GM19324 (cell line): ENCODE data around the gene GRID2.

Experiments used
- ATAC-seq: cut with Tn5 transposase; IDR thresholded peaks from one replicate; pipeline ENCODE4 v1.9.1; 2021; ENCODE audit warnings: mild to moderate bottlenecking, moderate library complexity; ENCODE audit not compliant: unreplicated experiment, low FRiP score

The GRID2 gene

DNA sequence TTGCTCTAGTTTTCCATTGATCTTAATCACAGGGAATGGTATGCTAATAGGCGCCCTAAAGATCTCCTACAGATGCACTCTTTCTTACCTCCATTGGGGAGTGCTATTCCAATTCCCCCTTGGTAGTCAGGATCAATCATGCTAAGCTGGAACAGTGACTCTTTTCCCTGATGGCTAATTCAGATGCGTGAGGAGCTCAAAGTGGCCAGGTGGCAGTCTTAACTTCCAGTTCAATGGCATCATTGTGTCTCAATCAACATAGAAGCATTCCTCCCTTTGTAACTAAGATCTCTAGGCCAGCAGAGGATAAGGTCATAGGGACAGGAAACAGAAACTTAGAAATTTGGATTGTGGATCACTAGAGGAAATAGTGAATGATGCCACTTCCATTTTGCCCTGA, 216.8 kb downstream of the GRID2 start:
- ATAC-seq: no peak

GRCh38 chr4:92521941-92522340, 218.2 kb downstream of the GRID2 start:
- ATAC-seq: no peak

GRCh38 chr4:92522356-92522755, 218.6 kb downstream of the GRID2 start:
- no peak for ATAC-seq

DNA sequence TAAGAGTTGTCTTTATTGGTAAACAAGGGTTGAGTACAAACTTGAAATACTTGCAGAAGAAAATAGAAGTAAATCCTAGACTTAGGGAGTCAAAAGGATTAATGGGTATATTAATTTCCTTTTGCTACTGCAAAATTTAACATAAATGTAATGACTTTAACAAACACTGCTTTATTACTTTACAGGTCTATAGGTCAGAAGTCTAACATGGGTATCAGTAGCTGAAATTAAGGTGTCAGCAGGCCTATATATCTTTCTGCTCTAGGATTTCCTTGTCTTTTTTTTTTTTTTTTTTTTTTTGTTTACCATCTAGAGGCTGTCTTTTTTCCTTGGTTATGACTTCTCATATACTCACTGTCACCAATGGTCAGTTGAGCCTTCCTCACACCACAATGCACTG, 220.4 kb downstream of the GRID2 start:
- ATAC-seq: no peak

- ATAC-seq: no peak
These were observed 224.8 kb downstream of the GRID2 start for GRCh38 chr4:92528541-92528940.

GRCh38 chr4:92529510-92529909, 225.7 kb downstream of the GRID2 start:
- no peak for ATAC-seq

GRCh38 chr4:92535599-92535998, 231.8 kb downstream of the GRID2 start:
- ATAC-seq: no peak

- ATAC-seq: no peak
These were observed 247.8 kb downstream of the GRID2 start for GRCh38 chr4:92551616-92552015.

DNA sequence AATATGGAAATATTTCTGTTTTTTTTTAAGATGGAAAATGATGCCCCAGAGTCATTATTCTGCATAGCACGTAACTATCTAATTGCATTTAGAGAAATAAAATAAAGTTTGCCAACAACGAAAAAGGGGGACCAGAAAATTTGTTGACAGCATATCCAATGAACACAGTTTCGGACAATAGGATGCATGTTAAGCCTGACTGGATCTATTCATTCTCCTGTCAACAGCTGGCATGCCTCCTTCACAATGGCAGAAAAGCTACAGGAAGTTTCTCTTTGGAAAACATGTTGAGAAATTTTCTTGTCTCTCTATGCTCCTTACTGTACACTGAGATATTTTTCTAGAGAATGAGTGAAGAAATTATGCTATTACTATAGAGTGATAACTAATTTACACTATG, 262.5 kb downstream of the GRID2 start:
- ATAC-seq: no peak

GRCh38 chr4:92580816-92581215, 277.1 kb downstream of the GRID2 start:
- no peak for ATAC-seq

- no peak for ATAC-seq
These were observed 295.3 kb downstream of the GRID2 start for GRCh38 chr4:92599044-92599443.

GRCh38 chr4:92600638-92601037, 296.9 kb downstream of the GRID2 start:
- no peak for ATAC-seq

- no peak for ATAC-seq
These were observed 302.5 kb downstream of the GRID2 start for GRCh38 chr4:92606227-92606626.

DNA sequence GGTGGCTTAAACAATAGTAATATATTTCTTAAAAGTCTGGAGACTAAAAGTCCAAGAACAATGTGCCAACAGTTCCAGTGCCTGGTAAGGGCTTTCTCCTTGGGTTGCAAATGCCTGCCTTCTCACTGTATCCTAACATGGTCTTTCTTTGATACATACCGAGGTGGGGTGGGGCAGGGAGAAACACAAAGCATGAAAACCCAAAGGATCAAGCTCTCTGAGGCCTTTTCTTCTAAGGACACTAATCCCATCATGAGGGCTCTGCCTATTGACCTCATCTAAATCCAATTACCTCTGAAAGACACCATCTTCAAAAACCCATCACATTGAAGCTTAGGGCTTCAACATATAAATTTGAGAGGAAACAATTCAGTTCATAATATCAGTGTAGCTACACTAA, 311.3 kb downstream of the GRID2 start:
- no peak for ATAC-seq

DNA sequence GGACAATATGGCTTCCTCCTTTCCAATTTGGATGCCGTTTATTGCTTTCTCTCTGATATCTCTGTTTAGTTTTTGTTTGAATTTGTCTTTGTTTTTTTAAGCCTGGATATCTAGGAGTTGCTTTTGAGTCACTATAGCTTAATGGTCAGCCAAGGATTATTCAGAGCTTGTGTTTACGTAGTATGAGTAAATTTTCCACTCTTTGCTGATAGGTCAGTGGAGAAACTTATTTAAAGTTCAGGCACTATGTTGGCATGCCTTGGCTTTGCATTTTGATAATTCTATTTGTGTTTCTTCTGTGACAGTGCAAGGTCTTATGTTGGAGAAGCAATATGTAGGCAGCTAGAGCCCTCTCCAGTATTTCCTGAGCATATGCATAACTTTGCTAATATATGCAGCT, 315.2 kb downstream of the GRID2 start:
- no peak for ATAC-seq

- ATAC-seq: no peak
These were observed 325.5 kb downstream of the GRID2 start for GRCh38 chr4:92629302-92629701.

DNA sequence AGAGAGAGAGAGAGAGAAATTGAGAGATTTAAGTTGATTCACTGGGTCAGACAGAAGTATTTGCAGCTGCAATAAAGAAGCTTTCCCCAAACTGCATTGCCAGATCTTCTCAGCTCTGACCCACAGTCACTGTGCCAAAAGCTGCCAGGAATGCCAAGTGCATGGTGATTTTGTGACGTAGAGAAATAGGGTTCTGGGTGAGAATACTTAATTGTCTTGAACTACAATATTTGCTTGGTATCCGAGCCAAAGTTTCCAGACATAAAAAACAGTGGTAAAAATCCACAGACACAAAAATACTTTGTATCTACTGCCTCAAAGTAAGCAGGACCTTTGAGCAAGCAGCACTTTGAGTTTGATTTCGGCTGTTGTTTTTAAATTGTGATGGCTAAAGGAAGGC, 331.1 kb downstream of the GRID2 start:
- no peak for ATAC-seq

- ATAC-seq: no peak
These were observed 332.5 kb downstream of the GRID2 start for GRCh38 chr4:92636038-92636806.

DNA sequence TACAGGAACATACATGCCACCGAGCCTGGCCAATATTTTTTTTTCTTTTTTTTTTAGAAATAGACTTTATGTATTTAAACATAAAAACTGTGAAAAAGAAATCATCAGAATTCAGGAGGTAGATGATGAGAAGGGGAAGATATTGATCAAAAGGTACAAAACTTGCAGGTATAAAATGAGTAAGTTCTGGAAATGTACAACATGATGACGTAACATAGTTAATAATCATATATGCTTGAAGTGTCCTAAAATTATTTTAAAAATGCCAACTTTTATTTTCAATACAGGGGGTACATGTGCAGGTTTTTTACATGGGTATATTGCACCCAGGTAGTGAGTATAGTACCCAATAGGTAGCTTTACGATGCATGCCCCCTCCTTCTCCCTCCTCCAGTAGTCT, 337.6 kb downstream of the GRID2 start:
- no peak for ATAC-seq

- ATAC-seq: no peak
These were observed 343.1 kb downstream of the GRID2 start for GRCh38 chr4:92646826-92647225.

DNA sequence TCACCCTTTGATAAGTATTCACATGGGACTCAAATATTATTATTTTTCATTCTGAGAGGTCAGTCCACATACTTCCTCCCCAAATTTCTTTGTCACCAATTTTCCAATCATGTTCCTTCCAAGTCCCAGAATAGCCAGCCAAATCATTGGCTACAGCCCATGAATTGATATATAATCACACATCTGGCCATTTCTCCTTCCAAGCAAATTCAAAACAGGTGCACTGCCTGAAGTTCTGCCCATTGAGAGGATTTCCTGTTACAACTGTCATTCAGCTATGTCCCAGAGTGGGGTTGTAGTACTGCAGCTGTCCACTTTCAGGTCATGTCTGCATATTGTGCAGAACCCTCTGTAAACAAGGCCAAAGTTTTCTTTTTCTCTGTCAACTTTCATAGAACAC, 347.8 kb downstream of the GRID2 start:
- no peak for ATAC-seq

DNA sequence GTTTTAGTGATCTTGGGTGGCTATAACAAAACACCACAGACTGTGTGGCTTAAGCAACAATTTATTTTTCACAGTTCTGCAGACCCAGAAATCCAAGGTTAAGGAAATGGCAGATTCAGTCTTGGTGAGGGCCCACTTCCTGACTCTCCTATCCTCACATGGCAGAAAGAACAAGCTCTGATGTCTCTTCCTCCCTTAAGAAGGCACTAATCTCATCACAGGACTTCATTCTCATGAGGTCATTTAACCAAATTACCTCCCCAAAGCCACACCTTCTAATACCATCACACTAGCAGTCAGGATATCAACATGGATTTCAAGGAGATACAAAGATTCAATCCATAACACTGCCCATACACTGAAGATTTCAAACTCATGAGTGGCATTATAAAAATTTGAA, 350.3 kb downstream of the GRID2 start:
- ATAC-seq: no peak

- ATAC-seq: no peak
These were observed 353.9 kb downstream of the GRID2 start for GRCh38 chr4:92657695-92658094.
